GM19023 (cell line): Measurements from ENCODE around the gene ZNF516.
A peak's percentile ranks its signal among the peaks of the same experiment; 100 is the strongest.
"Not testable (repeated sequence)": the region's sequence is repeated elsewhere in the genome, so short reads cannot be mapped to it uniquely, and the experiment has no call there.

Experiments used
- ATAC-seq: cut with Tn5 transposase; IDR thresholded peaks from one replicate; pipeline ENCODE4 v1.9.1; 2021; ENCODE audit warnings: mild to moderate bottlenecking, moderate library complexity; ENCODE audit not compliant: unreplicated experiment

The ZNF516 gene

DNA sequence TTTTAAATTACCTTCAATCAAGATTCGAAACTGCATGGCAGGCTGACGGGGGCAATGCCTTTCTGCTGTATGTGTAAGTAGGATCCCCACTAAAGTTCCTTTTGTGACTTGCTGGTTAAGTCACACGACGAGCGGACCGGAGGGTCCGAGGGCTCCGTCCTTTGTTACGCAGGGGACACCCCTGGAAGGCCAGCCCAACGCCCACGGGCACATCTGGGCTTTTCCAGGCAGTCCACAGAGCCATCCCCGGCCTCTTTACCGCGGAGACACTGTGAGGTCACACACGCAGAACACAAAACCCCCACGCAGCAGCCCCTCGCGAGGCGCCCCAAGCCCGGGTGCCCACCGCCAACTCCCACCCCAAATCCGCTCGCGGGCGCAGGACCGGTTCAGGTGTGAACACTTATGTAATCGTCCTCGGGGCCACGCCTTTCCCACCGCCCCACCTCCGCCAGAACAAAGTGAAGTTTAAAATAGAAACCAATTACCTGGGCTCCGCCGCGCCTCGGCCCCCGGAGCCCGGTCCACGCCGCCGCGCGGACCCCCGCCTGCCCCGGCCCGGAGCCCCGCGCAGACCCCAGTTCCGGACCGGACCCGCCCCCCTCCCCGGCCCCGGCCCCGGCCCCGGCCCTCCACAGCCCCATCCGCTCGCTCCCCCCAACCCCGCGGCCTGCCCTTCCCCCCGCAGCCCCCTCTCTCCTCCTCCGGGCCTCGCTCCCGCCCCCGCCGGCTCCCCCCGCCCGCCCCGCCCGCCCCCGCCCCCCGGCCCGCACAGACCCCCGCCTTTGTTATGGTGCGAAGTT is 4.2 kb downstream of the ZNF516 start:
- ATAC-seq: no peak

DNA sequence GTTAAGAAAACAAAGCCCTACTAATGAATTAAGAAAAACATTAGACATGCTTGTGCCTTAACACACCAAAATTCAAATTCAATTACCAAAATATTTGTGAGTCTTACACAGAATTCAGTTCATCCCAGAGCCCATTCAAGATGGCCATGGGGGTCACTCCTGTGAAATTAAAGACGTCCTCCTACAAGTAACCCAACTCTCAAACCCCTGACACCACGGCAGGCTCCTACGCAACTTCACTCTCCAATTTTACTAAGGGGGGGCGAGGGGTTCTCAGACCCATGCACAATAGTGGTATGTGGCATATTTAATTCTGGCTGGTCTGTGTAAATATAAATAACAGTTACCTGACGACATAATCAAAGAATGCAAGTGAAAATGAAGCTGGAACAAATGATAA is 5.0 kb downstream of the ZNF516 start:
- no peak for ATAC-seq

DNA sequence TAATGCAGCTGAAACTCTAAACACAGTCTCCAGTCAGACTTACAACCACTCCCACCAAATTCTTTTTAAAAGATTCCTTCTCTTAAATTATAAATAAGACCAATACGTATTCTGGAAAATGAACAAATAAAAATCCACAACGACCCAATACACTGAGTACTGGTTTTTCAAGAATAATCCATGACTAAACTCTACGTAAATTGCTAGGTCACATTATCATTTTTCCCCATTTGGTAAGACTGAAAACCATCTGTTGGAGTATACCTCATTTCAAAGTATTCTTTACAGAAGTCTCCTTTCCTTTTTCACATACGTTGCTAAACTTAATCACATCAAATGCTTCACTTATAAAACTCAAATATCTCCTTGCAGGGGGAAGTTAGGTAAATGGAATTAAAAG is 6.0 kb downstream of the ZNF516 start:
- ATAC-seq: no peak

DNA sequence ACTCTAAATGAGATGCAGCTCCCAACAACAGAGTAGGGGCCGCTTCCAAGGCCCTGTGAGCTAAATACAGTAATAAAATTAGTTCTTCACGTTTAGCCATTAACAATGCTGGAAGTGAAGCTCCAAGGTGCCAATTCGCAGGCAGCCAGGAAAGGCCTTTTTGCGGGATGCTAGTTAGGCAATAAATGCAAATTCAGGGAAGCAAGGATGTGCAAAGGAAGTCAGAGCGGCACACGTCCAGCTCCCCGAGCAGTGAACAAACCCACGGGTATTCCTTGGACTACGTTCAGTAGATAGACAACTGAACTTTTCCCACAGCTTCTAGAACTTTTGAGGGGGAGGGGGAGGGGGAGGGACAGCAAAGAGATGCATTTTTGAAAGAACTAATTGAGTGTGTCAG is 6.9 kb downstream of the ZNF516 start:
- ATAC-seq: no peak

DNA sequence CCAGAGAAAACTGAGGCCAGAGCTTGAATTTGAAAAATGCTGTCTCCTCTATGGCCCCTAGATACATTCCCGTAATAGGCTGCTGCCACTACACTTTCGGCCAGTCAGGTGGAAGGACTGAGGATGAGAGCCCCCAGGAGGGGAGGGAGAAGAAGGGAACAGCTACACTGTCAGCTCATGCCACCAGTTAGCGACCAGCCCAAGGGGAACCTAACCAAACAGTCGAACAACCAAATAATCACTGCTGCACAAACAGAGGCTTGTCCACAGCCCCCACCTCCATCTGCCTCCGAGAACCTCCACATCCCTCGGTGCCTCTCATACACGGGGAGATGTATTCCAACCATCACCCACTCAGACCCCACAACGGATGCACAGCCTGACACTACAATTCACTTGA is 7.3 kb downstream of the ZNF516 start:
- no peak for ATAC-seq

DNA sequence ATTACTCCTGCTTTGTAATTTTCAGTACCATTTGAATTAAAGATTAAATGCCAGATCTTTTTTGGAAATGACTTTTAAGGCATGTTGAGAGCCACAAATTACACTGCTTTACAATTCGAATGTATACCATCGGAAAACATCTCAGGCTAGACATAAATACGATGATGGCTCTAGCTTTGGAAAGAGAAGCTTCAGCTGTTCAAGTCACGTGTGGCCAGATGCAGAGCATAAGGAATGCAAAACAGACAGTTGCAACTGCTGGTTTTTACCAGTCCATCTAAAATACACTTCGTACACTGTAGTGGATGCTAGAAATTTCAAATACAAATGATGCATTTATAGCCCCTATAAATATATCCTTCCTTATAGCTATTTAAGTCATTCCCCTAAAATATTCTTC is 8.0 kb downstream of the ZNF516 start:
- no peak for ATAC-seq

DNA sequence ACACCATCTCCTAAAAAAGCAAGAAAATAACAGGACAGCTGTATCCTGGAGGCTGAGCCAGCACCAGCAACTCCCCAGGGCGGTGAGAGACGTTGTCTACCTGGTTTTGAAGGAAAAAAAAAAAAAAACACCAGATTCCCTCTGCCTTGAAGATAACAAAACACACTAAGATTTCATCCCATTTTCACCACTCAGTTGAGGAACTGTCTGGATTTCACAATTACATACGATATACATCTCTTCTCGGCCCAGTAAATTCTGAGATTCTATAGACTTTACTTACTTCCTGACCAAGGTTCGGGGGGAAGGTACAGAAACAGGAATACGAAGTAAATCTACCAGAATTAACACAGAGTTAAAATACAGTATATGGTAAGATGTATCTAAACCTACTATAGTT is 8.5 kb downstream of the ZNF516 start:
- no peak for ATAC-seq

DNA sequence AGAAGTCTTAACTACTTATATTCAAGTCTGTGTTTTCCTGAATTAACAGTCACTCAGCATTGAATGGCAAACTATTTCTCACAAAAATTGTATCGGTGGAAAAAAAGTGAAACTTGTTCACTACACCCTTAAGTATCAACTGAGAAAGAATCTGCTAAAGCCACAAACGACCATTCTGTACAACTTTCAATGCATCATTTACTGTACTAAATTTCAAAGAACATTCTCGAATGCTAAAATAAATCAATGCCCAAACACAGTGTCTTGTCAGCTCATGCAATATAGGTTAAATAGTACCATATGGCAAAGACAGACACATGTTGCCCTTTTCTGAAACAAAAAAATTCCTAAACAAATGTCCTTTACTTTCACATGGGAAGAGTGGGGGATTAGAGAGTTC is 9.0 kb downstream of the ZNF516 start:
- no peak for ATAC-seq

DNA sequence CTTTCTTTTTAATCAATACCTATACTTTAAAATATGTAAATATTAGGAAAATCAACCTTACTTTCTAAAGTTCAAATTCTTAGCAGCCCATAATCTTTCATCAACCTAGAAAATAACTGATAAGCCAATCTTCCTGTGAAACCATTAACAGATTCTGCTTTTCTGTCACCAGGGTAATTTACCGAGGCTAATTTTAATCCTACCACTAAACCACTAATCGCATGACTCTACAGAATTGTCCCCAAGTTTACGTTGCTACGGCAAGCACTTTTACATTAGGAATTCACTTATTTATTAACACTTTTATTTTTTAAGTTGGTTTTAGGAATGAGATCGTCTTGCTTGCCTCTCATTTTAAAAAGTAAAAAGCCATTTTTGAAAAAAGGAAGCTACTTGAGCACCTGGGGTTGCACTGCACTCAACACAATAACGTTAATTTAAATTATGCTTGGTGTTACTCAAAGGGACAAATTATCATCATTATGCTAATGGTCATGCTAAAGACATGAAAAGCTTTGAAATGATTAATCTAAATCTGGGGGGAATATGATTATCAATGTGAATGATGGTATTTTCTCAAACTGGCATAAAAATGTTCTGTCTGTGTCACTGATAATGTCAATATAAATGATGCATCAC is 10.2 kb downstream of the ZNF516 start:
- no peak for ATAC-seq

DNA sequence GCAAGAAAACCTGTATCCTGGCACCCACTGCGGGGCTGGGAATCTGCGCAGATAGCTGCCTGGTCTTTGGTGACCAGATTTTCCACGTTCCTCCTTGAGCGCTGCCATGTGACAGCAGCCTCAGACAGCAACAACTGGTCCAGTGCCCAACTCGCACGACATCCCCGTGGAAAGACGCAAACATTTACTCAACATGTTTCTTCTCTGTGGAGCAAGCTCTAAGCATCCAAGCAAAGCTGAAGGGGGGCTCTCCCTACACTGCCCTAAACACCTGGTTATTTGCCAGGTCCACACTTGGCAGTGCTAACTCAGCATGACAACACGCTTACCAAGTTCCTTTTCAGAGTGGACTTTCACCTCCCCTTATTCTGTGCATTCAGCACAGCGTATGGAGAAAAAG is 11.3 kb downstream of the ZNF516 start:
- ATAC-seq: no peak

DNA sequence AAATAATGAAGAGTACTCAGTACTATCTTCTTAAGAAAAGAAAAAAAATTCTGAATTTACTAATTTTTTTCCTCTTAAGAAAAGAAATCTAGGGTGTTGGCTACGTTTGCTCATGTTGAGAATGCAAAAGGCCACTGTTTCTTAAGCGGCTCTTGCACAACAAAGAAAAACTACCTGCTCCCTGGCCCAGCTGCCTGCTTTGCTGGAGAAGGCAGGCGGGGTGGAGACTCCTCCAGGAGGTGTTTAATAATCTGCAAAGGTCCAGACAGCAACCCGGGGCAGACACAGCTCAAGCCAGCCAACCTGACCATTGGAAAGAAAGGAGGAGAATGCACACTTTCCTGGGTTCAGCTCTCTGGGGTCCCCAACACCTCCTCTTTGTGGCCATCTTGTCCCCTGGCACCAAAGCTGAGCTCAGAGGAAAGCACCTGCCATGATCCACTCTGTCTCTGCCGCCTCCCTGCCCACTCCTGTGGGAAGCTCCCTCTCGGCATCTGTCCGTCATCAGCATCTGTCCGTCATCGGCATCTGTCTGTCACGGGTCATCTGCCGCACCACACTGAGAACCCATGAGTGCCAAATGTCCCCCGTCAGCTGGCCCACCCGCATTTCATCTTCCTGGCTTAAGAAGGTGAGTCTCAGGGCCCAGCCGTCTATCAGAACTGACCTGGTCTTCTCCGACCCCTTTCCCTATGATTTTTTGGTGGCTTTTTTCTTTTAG is 11.9 kb downstream of the ZNF516 start:
- no peak for ATAC-seq

DNA sequence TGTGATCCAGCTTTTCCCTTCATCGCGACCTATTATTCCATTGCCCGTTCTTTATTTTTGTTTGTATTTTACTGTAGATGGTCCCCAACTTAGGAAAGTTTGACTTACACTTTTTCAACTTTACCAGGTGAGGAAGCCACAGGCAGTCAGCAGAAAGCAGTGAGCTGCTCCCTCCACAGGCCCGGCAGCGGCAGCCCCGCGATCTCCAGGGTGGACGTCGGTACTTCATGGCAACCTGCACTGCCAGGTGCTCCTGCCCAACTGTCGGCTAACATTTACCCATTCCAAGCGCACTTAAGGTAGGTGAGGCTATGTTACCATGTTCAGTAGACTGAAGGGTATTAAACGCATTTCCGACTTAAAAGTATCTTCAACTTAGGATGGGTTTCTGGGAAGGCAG is 12.8 kb downstream of the ZNF516 start:
- ATAC-seq: no peak

DNA sequence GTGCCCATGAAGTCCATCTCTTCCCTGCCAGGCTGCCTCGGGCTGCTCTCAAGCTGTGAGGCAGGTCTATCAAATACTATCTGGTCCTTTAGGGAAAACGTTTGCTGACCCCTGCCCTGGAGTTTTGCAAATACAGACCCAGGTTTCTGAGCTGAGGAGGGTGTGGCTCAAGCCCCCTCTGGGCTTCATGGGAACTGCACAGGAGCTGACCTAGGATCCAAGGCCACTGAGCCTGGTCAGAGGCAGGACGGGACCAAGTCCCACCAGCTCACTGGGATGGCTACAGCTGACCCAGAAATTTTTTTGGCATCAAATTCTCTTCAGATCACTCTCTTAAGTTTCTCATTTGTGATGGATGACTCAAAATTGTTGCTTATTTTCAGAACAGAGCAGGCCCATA is 14.1 kb downstream of the ZNF516 start:
- ATAC-seq: no peak

DNA sequence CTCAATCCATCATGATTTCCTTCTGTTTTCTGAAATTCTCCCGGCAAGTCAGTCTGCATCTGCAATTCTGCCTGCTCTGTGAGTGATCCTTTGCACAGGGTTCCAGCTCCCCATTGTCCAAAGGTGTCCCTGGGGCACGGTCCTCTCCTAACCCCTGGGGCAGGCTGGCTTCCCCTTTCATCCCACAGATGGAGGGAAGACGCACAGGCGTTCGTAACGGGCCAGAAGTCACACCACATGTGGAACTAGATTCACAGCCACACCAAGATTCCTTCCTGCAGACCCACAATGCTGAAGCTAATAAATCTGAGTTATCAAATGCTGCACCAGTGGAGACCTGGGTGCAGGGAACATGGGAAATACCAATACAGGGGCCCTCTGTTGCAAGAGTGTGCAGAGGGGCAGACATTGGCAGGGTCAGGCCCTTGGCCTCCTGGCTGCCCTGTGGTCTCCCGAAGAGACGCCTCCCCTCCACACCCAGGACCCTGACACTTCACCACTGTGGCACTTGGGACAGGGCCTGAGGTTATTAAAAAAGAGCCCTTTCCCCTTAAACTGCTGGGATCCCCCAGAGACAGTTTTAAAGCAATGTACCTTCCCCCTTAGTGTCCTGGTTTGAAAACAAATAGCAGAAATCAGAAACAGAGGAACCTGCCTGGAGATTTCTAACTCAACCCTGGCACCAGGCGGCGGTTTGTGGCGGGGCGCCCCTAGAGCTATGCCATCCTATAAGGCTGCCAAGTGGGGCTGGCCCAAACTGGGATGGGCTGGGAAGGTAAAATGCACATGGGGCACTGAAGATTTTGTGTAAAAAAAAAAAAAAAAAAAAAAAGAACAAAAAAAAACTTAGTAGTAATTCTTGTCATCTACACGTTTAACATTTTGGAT is 15.4 kb downstream of the ZNF516 start:
- ATAC-seq: no peak

DNA sequence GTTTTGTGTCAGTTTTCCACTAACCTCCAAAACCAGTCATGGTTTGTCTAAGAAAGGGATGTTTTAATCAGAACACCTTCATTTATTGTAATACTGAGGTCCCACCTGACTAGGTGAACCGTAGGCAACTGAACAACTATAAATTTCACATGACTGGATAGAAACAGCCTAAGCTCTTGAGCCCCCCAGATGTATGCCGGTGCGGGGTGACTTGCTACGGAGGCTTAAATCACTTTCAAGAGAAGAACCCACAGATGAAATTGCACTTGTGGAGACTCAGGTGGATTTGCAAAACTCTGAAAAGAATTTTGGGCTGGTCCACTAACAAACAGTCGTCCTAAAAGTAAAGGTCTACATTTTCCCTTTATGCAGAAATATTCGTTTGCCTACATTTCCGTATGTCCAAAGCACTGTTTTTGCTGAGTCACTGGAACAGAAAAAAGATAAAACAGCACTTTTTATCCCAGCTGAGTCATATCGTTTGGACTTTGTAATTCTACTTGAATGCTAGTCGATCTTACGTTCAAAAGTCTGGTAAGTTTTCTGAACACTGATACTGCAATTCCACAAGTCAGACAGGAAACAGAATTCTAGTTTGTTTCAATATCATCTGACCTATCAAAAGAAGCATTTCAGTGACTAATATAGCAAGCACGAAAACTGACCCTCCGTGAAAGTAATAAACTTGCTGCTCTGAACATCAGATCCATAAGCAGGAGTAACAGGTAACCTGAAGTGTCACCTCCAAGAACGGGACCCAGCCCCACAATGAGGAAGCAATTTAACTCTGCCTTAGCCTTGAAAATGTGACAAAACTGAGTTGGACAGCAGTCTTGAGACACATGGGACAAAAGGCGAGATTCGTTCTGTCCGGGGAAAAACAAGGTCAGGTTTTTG is 18.1 kb downstream of the ZNF516 start:
- ATAC-seq: peak; percentile 51

DNA sequence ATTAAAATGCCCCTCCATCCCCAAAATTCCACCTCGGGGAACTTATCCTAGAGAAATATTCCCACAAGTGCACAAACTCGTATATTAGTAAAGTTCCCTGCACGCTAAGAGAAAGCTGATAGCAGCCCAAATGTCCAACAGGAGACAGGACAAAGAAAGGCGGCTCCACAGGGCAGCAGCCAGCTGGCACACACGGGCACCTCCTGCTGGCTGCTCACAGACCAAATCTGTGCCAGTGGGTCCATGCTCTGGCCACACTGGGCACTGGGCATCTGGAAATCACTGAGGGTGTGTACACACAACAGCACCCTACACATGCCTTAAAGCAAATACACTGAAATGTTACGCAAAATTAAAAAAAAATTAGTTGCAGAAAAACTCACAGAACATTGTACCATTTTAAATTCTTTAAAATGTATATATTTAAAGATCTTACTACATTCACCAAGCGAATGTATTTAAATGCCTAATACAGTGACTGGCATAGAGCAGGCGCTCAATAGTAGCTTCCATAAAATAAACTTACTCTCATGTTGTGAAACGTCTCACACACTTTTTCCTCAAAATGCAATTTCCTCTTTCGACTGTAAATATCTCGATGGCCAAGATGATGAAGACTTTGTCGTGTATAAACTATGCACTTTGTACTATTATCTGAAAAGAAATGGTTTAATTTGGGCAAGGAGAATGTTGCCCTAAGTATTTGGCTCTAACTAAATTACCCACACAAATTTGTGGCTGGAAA is 19.4 kb downstream of the ZNF516 start:
- no peak for ATAC-seq

DNA sequence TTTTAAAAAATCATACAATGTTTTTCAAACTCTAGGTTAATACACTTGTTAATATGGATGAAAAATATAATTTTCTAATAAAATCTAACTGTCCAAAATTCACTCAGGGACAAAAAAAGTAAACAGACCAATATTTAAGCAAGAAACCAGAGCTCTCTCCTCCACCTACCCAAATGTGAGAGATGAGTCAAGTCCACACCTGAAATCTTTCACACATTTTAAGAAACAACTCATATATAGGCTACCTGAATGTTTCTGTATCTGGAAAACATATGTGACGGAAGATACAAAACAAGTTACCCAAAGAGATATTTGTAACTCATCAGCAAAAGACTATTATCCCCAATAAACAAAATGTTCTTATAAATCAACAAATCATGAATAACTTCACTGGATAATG is 20.2 kb downstream of the ZNF516 start:
- ATAC-seq: no peak

DNA sequence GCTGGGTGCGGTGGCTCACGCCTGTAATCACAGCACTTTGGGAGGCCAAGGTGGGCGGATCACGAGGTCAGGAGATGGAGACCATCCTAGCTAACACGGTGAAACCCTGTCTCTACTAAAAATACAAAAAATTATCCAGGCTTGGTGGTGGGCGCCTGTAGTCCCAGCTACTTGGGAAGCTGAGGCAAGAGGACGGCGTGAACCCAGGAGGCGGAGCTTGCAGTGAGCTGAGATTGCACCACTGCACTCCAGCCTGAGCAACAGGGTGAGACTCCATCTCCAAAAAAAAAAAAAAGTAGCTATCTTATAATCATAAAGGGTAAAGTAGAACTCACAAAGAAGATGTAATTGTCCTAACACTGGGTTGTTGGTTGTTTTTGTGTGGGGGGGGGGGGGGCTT is 21.5 kb downstream of the ZNF516 start:
- ATAC-seq: not testable (repeated sequence)

DNA sequence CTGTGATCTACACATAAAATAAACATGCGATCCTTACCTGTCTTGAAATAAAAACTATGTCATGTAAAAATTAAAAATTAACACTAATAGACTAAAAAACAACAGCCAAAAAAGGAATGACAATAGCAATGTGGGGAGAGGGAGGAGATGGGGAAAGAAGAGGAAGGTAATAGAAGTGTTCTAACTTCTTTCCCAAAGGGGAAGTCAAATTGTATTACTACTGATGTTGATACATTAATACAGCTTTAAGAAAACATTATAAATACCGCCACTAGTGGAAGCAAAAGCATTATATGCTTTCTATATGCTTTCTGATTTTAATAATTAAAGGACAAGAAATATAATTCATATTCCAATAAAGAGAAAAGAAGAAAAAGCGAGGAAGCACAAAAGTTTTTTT is 22.2 kb downstream of the ZNF516 start:
- no peak for ATAC-seq
